ENCODE measurements around the gene SULT4A1. TPM values are rescaled to one million over a fixed set of nuclear protein-coding genes. Genes with fewer than 3 reads are reported as not detected.

SULT4A1 gene
- total and polyA plus RNA-seq, 2 experiments from 2014 or later: 1.1 to 2.8 TPM

- H3K4me1 ChIP-seq (ENCODE audit: insufficient read depth): peaks cover 3% of the 10 kb centered on the region
- 88% methylated on average over 14 of the region's 14 CpGs for WGBS (ENCODE audit: low lambda C conversion rate, missing lambda C conversion rate)
- H3K9me3 ChIP-seq (ENCODE audit: low read depth): no peaks in the 10 kb centered on the region
- H3K4me2 ChIP-seq: no peak overlapping the region
- no peaks in the 10 kb centered on the region for H3K9me2 ChIP-seq (replicated peaks; ENCODE audit: insufficient read depth)
- DNase-seq (ENCODE audit: low spot score): no peak
- H4K20me1 ChIP-seq (ENCODE audit: insufficient read depth, poor library complexity, severe bottlenecking): no peaks in the 10 kb centered on the region
- H2AFZ ChIP-seq: no peak overlapping the region
- no peak overlapping the region for H3K27ac ChIP-seq
- H3K27me3 ChIP-seq: peaks cover 25% of the 10 kb centered on the region
- H3K36me3 ChIP-seq (replicated peaks; ENCODE audit: insufficient read depth, low read depth): no peaks in the 10 kb centered on the region
- no peaks in the 10 kb centered on the region for H3K79me2 ChIP-seq
- TF ChIP-seq EZH2 (IDR thresholded peaks at IDR 0.05; ENCODE audit: borderline replicate concordance) (no peak), EZH2phosphoT487 (IDR thresholded peaks at IDR 0.05; ENCODE audit: low read depth, severe bottlenecking, unreplicated experiment) (no peak), CTCF (IDR thresholded peaks at IDR 0.05; ENCODE audit: poor library complexity) (no peak)
- no peak overlapping the region for H3K4me3 ChIP-seq
Observed at GRCh38 chr22:43859621-43860020, 2.7 kb downstream of the SULT4A1 start.

DNA sequence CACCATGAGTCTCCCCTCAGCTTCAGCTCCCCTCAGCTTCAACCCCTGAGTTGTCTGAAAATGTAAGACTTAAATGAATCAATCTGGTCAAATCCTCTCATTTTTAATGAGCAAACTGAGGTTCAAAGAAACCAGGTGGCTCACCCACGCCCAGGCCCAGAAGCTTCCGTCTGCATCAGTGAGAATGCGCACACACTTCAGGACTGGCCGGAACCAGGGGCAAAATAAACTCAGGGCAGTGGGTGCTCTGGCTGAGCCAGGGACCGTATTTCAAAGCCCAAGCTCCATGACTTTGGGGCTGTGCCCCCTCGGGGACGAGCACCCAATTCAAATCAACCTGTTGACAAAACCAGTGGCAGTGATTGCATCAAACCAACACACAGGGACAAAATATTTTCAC, 3.1 kb downstream of the SULT4A1 start:
- peaks cover 22% of the 10 kb centered on the region for H3K27me3 ChIP-seq
- H3K9me3 ChIP-seq (ENCODE audit: low read depth): no peaks in the 10 kb centered on the region
- no peaks in the 10 kb centered on the region for H3K9me2 ChIP-seq (replicated peaks; ENCODE audit: insufficient read depth)
- no peak overlapping the region for H3K4me2 ChIP-seq
- no peak for DNase-seq (ENCODE audit: low spot score)
- no peak overlapping the region for H3K4me3 ChIP-seq
- H2AFZ ChIP-seq: no peak overlapping the region
- H3K27ac ChIP-seq: no peak overlapping the region
- H3K79me2 ChIP-seq: no peaks in the 10 kb centered on the region
- H3K36me3 ChIP-seq (replicated peaks; ENCODE audit: insufficient read depth, low read depth): no peaks in the 10 kb centered on the region
- H4K20me1 ChIP-seq (ENCODE audit: insufficient read depth, poor library complexity, severe bottlenecking): no peaks in the 10 kb centered on the region
- peaks cover 3% of the 10 kb centered on the region for H3K4me1 ChIP-seq (ENCODE audit: insufficient read depth)
- WGBS (ENCODE audit: low lambda C conversion rate, missing lambda C conversion rate): 93% methylated on average over 7 of the region's 7 CpGs
- no peak for TF ChIP-seq EZH2 (IDR thresholded peaks at IDR 0.05; ENCODE audit: borderline replicate concordance)
- TF ChIP-seq EZH2phosphoT487 (IDR thresholded peaks at IDR 0.05; ENCODE audit: low read depth, severe bottlenecking, unreplicated experiment): no peak
- no peak for TF ChIP-seq CTCF (IDR thresholded peaks at IDR 0.05; ENCODE audit: poor library complexity)

DNA sequence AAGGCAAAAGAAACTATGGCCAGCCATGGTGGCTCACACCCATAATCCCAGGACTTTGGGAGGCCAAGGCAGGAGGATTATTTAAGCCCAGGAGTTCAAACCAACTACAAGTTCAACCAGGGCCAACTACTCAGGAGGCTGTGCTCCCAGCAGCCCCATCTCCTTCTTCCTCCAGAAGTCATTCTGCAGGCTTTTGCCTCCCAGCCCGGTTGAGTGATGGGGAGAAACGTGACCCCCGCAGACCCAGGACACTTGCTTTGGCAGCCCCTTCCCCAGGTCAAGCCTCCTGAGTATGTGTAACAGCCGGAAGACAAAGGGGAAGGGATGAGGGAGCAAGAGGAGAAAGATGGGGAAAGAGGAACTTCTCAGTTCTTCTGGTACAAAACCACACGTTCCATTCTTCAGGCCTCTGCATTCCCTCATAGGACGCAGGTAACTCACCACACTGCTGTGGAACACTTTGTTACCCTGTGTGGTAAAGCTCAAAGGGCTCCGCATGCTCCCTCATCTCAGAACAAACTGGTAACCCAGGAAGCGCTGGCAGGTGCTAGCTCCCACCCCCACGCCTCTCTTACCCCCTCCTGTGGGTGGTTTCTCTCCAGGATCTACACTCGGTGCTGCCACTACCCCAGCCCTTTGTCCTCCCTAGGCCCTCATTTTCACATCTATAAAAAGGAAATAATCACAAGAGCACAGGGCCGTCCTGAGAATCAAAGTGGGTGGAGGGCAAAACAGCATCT, 4.0 kb downstream of the SULT4A1 start:
- Histone ChIP-seq H3K4me3 (no peak overlapping the region), H3K4me2 (no peak overlapping the region), H3K27ac (no peak overlapping the region), H3K36me3 (replicated peaks; ENCODE audit: insufficient read depth, low read depth) (no peaks in the 10 kb centered on the region), H3K9me2 (replicated peaks; ENCODE audit: insufficient read depth) (no peaks in the 10 kb centered on the region), H3K4me1 (ENCODE audit: insufficient read depth) (peaks cover 3% of the 10 kb centered on the region), H3K9me3 (ENCODE audit: low read depth) (no peaks in the 10 kb centered on the region), H2AFZ (no peak overlapping the region), H3K27me3 (peaks cover 13% of the 10 kb centered on the region), H3K79me2 (no peaks in the 10 kb centered on the region), H4K20me1 (ENCODE audit: insufficient read depth, poor library complexity, severe bottlenecking) (no peaks in the 10 kb centered on the region)
- 85% methylated on average over 11 of the region's 11 CpGs for WGBS (ENCODE audit: low lambda C conversion rate, missing lambda C conversion rate)
- DNase-seq (ENCODE audit: low spot score): no peak
- TF ChIP-seq CTCF (IDR thresholded peaks at IDR 0.05; ENCODE audit: poor library complexity): no peak
- TF ChIP-seq EZH2phosphoT487 (IDR thresholded peaks at IDR 0.05; ENCODE audit: low read depth, severe bottlenecking, unreplicated experiment): no peak
- TF ChIP-seq EZH2 (IDR thresholded peaks at IDR 0.05; ENCODE audit: borderline replicate concordance): no peak

Measured in hepatocyte (in vitro differentiated cells).